ENCODE results near the gene CCDC6. TPM values are rescaled to one million over a fixed set of nuclear protein-coding genes. Genes with fewer than 3 reads are reported as not detected.

Gene CCDC6
- total RNA-seq, 1 experiment from 2014 or later, result 58.4 TPM

DNA sequence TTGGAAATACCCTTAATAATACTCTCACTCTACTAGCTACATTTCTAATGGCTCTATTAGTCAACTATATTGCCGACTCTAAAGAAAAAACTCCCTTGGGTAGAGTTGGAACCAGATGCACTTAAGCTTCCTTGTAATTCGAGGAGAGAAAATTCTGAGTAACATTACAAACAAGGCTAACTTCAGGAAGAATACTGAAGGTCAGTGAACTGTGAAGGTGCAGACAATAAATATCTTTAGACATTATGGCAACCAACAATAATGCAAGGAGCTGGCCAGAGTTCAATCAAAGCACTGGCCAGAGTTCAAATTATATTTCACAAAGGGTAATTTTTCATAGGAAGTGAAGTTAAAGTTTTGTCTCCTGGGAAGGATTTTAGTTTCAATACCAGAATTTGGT, 112.4 kb downstream of the CCDC6 start:
- Histone ChIP-seq H2BK120ac (ENCODE audit: low read depth, low read length, poor library complexity, severe bottlenecking) (no peak overlapping the region), H3K27me3 (ENCODE audit: insufficient read depth, low read length) (no peaks in the 10 kb centered on the region), H4K20me1 (ENCODE audit: control insufficient read depth, insufficient read depth, insufficient read length) (no peaks in the 10 kb centered on the region), H2BK15ac (ENCODE audit: low read depth, low read length) (no peak overlapping the region), H3K18ac (ENCODE audit: insufficient read length, low read depth, low read length) (no peak overlapping the region), H3K56ac (ENCODE audit: insufficient read length, low read depth, low read length) (no peak overlapping the region), H2AFZ (ENCODE audit: low read length) (no peak overlapping the region), H3K14ac (ENCODE audit: insufficient read depth, low read length) (no peak overlapping the region), H4K91ac (ENCODE audit: insufficient read length, low read depth, low read length) (no peak overlapping the region), H3K27ac (ENCODE audit: insufficient read length, low read depth, low read length) (no peak overlapping the region), H3K23me2 (ENCODE audit: insufficient read length, low read depth, low read length, poor library complexity, severe bottlenecking) (no peaks in the 10 kb centered on the region), H3K9ac (ENCODE audit: extremely low read depth, insufficient read length, low read length) (no peak overlapping the region), H2BK12ac (ENCODE audit: insufficient read length, low read depth, low read length) (no peak overlapping the region), H3T11ph (ENCODE audit: low read length) (no peak overlapping the region), H2AK5ac (ENCODE audit: insufficient read length, low read length) (no peak overlapping the region), H3K4ac (ENCODE audit: low read depth, low read length) (no peak overlapping the region), H3K23ac (ENCODE audit: insufficient read length, low read depth, low read length) (no peak overlapping the region), H3K9me3 (ENCODE audit: control insufficient read depth, low read depth, low read length) (no peaks in the 10 kb centered on the region), H2BK5ac (ENCODE audit: insufficient read length, low read length) (no peak overlapping the region), H4K5ac (ENCODE audit: insufficient read length, low read depth, low read length) (no peak overlapping the region), H2BK20ac (ENCODE audit: low read depth, low read length, poor library complexity, severe bottlenecking) (no peak overlapping the region), H3K4me1 (ENCODE audit: insufficient read depth, low read length) (no peaks in the 10 kb centered on the region), H3K79me2 (ENCODE audit: insufficient read depth, low read length) (no peaks in the 10 kb centered on the region), H3K4me2 (ENCODE audit: insufficient read depth, insufficient read length, low read length) (no peak overlapping the region), H3K79me1 (ENCODE audit: insufficient read depth, low read depth, low read length, poor library complexity, severe bottlenecking) (no peaks in the 10 kb centered on the region), H4K8ac (replicated peaks; ENCODE audit: insufficient read length, low read depth, low read length) (no peak overlapping the region)
- no peak for DNase-seq
- WGBS (ENCODE audit: extremely low coverage, insufficient read length, low lambda C conversion rate), result no CpG with 5 or more reads among the region's 2 CpGs
- H3K9me3 Mint-ChIP-seq, result no peaks in the 10 kb centered on the region; a peak in 1 of 5 replicates
- H3K27ac Mint-ChIP-seq, result 0 out of 7 replicates have a peak overlapping the region, but pooled peaks of 1 of the 3 experiments have one; percentile 45
- H3K4me1 Mint-ChIP-seq, result peaks cover 7% of the 10 kb centered on the region in 2 experiments
- peaks cover 51 to 72% (median 68%) of the 10 kb centered on the region in 3 experiments for H3K36me3 Mint-ChIP-seq (ENCODE audit: insufficient read depth in 1 of 3, low read depth in 3 of 3)
- no peaks in the 10 kb centered on the region for H3K27me3 Mint-ChIP-seq (ENCODE audit: low read depth)
- H3K4me3 Mint-ChIP-seq, result no peak overlapping the region
- TF ChIP-seq CTCF (conservative IDR thresholded peaks at IDR 0.05), result no peak
